ENCODE results near the gene MLLT10.
A peak's percentile ranks its signal among the peaks of the same experiment; 100 is the strongest.

The MLLT10 gene

DNA sequence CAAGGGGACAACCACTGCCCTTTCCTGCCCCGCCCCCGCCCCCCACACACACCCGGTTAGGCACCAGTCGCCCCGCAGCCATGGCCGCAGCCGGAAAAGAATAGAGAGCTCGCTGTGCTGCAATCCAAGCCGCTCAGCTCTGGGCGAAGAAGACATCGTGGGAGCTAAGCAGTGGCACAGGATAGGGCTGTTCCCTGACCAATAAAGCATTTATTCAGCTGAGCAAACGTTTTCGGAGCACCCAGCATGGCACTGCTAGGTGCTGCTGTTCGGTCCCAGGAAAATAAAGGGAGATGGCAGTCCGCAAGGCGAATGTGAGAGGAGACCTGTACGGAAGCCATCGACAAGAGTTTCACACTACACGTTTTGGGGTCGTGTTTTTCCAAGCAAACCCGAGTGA lies 26.9 kb upstream of the MLLT10 start:
- H3K27me3 ChIP-seq (ENCODE audit: insufficient read depth, low read length), result no peaks in the 10 kb centered on the region
- no peak overlapping the region for H2AFZ ChIP-seq (ENCODE audit: low read depth, low read length)
- no peaks in the 10 kb centered on the region for H3K9me3 ChIP-seq (ENCODE audit: low read length)
- H3K4me1 ChIP-seq (ENCODE audit: insufficient read depth, low read length), result peaks cover 72% of the 10 kb centered on the region
- H3K4me3 ChIP-seq (ENCODE audit: low read length), result peak overlapping the region; percentile 100
- peaks cover 7% of the 10 kb centered on the region for H3K36me3 ChIP-seq (ENCODE audit: insufficient read depth, low read length)

- H3K4me1 ChIP-seq (ENCODE audit: insufficient read depth, low read length), result peaks cover 56% of the 10 kb centered on the region
- H3K9me3 ChIP-seq (ENCODE audit: low read length), result no peaks in the 10 kb centered on the region
- peak overlapping the region; percentile 100 for H3K4me3 ChIP-seq (ENCODE audit: low read length)
Measured at GRCh38 chr10:21508706-21509331, 25.2 kb upstream of the MLLT10 start.

DNA sequence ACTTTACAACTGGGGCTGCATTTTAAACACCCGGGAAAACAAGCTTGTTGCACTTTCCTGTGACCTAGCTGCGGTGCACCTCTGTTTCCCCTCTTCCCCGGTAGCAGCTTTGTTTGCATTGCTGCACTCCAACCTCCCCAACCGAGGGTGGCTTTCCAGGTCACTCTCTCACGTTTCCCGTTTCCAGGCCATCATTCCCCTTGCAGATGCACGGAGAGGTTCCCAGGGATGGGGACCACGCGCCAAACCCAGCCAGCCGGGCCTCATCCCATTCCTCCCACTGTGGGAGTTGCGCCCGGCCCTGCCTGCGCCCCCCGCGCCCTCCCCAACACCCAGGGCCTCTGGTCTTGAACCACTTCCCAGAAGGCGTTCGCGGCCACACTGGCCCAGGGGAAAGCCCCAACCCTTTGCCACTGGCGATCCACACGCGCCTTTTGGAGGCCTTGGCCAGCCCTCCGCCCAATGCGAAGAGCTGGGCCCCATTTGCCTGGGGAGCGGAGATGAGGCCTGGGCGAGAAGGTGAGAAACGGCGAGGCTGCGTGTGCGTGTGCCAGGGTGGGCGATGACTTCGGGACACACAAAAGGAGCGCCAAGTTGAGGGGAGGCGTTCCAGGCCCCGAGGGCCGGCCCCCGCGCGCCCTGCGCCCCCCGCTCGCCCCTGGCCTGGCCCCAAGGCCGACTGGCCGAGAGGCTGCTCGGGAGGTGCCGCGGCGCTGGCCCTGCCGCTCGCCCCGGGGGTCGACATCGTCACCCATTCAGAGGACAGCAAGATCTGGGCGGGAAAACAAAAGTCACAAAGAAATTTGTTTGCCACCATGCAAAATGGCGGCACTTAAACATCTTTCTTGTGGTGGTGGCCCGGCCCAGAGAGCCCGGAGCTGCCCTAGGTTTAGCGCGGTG lies 24.4 kb upstream of the MLLT10 start:
- Histone ChIP-seq H2AFZ (ENCODE audit: low read depth, low read length) (no peak overlapping the region), H3K4me1 (ENCODE audit: insufficient read depth, low read length) (peaks cover 50% of the 10 kb centered on the region), H3K4me3 (ENCODE audit: low read length) (peak overlapping the region; percentile 100), H3K36me3 (ENCODE audit: insufficient read depth, low read length) (peaks cover 27% of the 10 kb centered on the region), H3K27me3 (ENCODE audit: insufficient read depth, low read length) (no peaks in the 10 kb centered on the region), H3K9me3 (ENCODE audit: low read length) (no peaks in the 10 kb centered on the region)

More at GRCh38 chr10:21508706-21509331, 25.2 kb upstream of the MLLT10 start:
- Histone ChIP-seq H2AFZ (ENCODE audit: low read depth, low read length) (no peak overlapping the region), H3K36me3 (ENCODE audit: insufficient read depth, low read length) (peaks cover 22% of the 10 kb centered on the region), H3K27me3 (ENCODE audit: insufficient read depth, low read length) (no peaks in the 10 kb centered on the region)

DNA sequence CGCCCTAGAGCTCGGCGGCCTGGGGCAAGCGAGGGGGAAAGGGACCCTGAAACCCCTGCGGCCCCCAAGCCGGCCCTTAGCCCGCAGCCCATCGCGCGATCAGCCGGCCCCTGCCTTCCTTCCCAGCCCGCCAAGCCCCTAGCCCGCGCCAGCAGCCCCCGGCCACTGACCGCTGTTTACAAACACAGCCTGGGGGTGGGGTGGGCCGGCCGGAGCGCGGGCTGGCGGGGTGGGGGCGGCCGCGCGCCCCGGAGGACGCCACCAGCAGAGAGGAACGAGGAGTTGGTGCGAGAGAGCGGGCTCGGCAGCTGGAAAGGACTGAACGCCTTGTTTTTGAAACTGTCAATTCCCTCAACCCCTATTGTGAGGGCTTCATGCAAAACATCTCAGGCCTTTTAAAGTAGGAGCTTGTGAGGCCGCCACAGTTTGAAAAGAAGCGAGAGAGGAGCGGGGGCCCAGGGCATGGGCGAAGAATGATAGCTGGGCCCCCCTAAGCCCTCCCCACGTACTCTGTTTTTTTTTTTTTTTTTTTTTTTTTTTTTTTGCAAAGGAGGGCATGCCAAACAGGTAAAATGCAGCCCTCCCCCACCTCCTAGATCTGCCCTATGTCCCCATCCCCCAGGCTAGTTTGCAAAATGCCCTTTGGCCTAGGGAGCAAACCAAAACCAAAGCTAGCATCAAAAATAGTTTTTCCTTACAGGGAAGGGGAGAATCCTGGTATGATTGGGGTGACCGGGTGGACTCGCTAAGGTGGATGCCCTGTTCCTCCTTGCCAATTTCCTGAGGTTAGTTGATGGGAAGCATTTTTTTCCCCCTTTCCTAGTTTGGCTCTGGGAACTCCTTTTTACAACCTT lies 23.6 kb upstream of the MLLT10 start:
- Histone ChIP-seq H3K9me3 (ENCODE audit: low read length) (no peaks in the 10 kb centered on the region), H3K4me3 (ENCODE audit: low read length) (peak overlapping the region; percentile 100), H2AFZ (ENCODE audit: low read depth, low read length) (no peak overlapping the region), H3K36me3 (ENCODE audit: insufficient read depth, low read length) (peaks cover 35% of the 10 kb centered on the region), H3K4me1 (ENCODE audit: insufficient read depth, low read length) (peaks cover 46% of the 10 kb centered on the region), H3K27me3 (ENCODE audit: insufficient read depth, low read length) (no peaks in the 10 kb centered on the region)

DNA sequence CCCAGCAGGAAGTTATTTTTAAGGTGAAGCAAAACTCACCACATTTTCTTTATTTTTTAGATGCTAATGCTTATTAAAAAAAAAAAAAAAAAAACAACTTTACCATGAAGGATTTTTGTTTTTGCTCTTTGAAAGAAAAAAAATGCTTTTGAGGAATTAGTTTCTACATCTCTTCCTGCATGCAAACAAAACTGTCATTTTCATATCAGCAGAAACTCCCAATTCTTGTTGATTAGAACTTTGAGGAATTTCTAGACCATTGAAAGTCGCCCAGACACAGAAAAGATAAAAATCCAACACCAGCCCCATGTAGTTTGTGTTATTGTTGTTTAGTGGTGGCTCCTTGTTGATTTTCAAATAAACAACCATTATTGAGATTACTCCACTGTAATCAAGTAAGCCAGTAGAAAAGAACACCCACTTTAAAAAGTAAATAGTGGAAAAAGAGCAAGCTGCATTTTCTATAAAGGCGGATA lies 22.9 kb upstream of the MLLT10 start:
- Histone ChIP-seq H3K27me3 (ENCODE audit: insufficient read depth, low read length) (no peaks in the 10 kb centered on the region), H3K4me3 (ENCODE audit: low read length) (peak overlapping the region; percentile 100), H3K36me3 (ENCODE audit: insufficient read depth, low read length) (peaks cover 42% of the 10 kb centered on the region), H3K9me3 (ENCODE audit: low read length) (no peaks in the 10 kb centered on the region), H2AFZ (ENCODE audit: low read depth, low read length) (no peak overlapping the region), H3K4me1 (ENCODE audit: insufficient read depth, low read length) (peaks cover 41% of the 10 kb centered on the region)

DNA sequence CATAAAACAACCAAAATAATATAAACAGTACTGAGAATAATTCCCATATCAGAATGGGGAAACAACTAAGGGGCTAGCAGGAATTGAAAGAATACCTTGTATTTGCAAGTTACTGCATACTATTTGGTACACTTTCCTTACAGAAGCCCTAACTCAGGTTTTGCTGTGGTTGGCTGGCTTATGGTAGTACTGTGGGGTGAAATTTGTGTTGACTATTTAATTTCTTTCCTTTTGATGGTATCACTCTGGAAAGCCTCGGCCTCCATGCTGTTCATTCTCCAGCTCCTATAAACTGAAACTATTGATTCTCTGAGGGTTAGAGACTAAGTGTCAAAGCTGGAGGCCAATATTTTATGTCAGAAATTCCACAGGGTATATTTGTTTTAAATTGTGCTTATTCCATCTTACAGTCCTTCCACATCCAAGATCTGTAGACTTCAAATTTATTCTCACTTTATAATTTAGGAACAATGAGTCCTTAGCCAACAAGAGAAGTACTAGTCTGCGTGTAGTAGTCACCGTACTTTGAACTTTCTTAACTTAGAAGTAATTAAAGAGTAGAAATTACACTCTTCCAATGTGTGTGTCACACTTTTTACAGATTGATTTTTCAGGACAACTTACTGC lies 22.0 kb upstream of the MLLT10 start:
- Histone ChIP-seq H2AFZ (ENCODE audit: low read depth, low read length) (no peak overlapping the region), H3K4me3 (ENCODE audit: low read length) (peak overlapping the region; percentile 100), H3K36me3 (ENCODE audit: insufficient read depth, low read length) (peaks cover 46% of the 10 kb centered on the region), H3K9me3 (ENCODE audit: low read length) (no peaks in the 10 kb centered on the region), H3K4me1 (ENCODE audit: insufficient read depth, low read length) (peaks cover 31% of the 10 kb centered on the region), H3K27me3 (ENCODE audit: insufficient read depth, low read length) (no peaks in the 10 kb centered on the region)

- Histone ChIP-seq H3K4me3 (ENCODE audit: low read length) (peak overlapping the region; percentile 100), H3K4me1 (ENCODE audit: insufficient read depth, low read length) (peaks cover 24% of the 10 kb centered on the region), H3K9me3 (ENCODE audit: low read length) (no peaks in the 10 kb centered on the region), H2AFZ (ENCODE audit: low read depth, low read length) (no peak overlapping the region), H3K27me3 (ENCODE audit: insufficient read depth, low read length) (no peaks in the 10 kb centered on the region), H3K36me3 (ENCODE audit: insufficient read depth, low read length) (peaks cover 46% of the 10 kb centered on the region)
Measured at GRCh38 chr10:21512573-21513404, 21.2 kb upstream of the MLLT10 start.

DNA sequence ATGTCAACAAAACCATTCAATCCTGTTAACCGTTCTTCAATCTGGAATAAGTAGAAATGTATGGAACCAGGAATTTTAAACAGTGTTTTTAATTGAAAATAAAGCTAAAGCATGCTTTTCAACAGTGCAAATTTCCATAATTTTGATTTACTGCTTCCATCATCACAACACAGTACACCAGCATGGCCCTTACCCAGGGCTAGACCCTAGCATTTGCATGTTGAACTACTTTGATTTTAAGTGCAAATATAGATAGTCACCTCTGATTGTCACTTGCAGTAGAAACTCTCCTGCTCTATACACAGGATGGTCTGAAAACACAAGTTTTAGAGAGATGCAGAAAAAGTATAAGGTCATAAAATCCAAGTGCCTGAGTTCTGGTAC lies 20.6 kb upstream of the MLLT10 start:
- H3K36me3 ChIP-seq (ENCODE audit: insufficient read depth, low read length), result peaks cover 46% of the 10 kb centered on the region
- peaks cover 18% of the 10 kb centered on the region for H3K4me1 ChIP-seq (ENCODE audit: insufficient read depth, low read length)
- H2AFZ ChIP-seq (ENCODE audit: low read depth, low read length), result no peak overlapping the region
- peak overlapping the region; percentile 100 for H3K4me3 ChIP-seq (ENCODE audit: low read length)
- no peaks in the 10 kb centered on the region for H3K27me3 ChIP-seq (ENCODE audit: insufficient read depth, low read length)
- no peaks in the 10 kb centered on the region for H3K9me3 ChIP-seq (ENCODE audit: low read length)

GRCh38 chr10:21514129-21514817 lies 19.8 kb upstream of the MLLT10 start:
- H3K9me3 ChIP-seq (ENCODE audit: low read length), result no peaks in the 10 kb centered on the region
- H3K36me3 ChIP-seq (ENCODE audit: insufficient read depth, low read length), result peaks cover 46% of the 10 kb centered on the region
- H3K4me3 ChIP-seq (ENCODE audit: low read length), result peak overlapping the region; percentile 100
- H3K4me1 ChIP-seq (ENCODE audit: insufficient read depth, low read length), result peaks cover 21% of the 10 kb centered on the region
- no peak overlapping the region for H2AFZ ChIP-seq (ENCODE audit: low read depth, low read length)
- no peaks in the 10 kb centered on the region for H3K27me3 ChIP-seq (ENCODE audit: insufficient read depth, low read length)

DNA sequence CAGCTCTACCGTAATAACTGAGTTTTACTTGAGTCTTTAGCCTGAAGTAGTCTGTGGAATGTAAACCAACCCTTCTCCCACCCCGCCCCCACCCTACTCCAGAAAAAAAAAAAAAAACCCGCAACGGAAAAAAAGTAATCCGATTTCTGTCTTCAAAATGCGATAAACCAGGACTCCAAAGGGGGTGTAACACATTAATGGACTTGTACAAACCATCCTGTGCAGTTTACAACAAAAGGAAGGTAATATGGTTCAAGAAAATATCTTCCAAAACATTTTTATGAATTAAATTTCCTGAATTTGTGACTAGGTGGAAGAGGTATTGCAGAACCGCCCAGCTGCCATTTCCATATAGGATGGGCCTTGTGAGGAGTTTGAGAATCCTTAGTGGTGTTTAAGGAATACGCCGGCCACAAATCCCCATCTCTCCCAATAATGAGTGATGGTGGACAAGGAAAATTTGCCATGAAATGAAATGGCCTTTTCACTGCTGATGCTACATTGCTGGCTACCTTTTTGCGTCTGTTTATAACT lies 19.1 kb upstream of the MLLT10 start:
- peak overlapping the region; percentile 100 for H3K4me3 ChIP-seq (ENCODE audit: low read length)
- peaks cover 23% of the 10 kb centered on the region for H3K4me1 ChIP-seq (ENCODE audit: insufficient read depth, low read length)
- peaks cover 46% of the 10 kb centered on the region for H3K36me3 ChIP-seq (ENCODE audit: insufficient read depth, low read length)
- H3K27me3 ChIP-seq (ENCODE audit: insufficient read depth, low read length), result no peaks in the 10 kb centered on the region
- no peaks in the 10 kb centered on the region for H3K9me3 ChIP-seq (ENCODE audit: low read length)
- H2AFZ ChIP-seq (ENCODE audit: low read depth, low read length), result no peak overlapping the region

Data from neuron (in vitro differentiated cells).